Glomerular visceral epithelial cell (primary cell): ENCODE measurements around the gene SPNS1.
"Not testable (repeated sequence)": the region's sequence is repeated elsewhere in the genome, so short reads cannot be mapped to it uniquely, and the experiment has no call there.

Experiments
- DNase-seq: peaks from one replicate; pipeline ENCODE4 v3.0.0-alpha.2; 2016; ENCODE audit errors: extremely low spot score

The SPNS1 gene

DNA sequence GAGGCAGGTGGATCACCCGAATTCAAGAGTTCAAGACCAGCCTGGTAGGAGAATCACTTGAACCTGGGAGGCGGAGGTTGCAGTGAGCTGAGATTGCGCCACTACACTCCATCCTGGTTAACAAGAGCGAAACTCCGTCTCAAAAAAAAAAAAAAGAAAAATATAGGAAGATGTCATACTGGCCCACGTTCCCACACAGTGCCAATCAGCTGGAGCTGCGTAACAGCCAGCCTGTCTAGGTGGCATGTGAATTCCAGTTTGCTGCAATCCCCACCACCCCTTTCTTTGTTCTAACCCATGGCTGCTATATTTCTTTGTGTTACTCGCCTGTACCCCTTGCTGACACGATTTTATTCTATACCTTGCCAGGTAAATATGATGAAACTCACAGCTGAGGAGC is 16.4 kb upstream of the SPNS1 start:
- DNase-seq = no peak

DNA sequence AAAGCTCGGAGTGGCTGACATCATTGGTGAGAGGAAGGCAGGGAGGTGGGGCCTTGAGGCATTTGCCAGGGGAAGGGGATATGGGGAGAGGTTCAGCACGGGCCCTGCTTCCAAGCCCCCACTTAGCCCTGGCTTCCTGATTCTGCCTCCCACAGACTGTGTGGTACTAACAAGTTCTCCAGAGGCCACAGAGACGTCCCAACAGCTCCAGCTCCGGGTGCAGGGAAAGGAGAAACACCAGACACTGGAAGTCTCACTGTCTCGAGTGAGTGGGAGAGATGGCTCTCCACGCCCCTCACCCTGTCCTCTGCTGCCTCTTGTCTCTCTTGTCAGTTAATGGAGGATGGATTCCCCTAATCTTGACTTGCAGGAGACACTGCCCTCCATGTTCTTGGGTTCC is 15.7 kb upstream of the SPNS1 start:
- DNase-seq = no peak

DNA sequence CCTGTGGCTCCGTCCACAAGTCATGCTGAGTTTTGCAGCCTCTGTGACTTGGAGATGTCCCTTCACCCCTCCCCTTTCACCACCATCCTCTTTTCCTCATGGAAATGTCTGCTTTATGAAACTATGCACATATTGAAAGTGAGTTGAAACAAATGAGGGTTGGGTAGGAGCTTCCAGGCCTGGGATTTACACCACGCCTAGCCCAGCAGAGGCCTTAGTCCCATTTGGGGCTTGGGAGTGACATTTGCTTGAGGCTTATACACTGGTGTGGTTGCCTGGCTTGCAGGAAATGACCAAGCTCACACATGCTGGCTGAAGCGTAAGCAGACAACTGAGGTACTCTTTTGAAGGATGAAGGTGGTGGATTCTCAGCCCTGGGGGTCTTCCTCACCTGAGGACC is 10.5 kb upstream of the SPNS1 start:
- DNase-seq = no peak

DNA sequence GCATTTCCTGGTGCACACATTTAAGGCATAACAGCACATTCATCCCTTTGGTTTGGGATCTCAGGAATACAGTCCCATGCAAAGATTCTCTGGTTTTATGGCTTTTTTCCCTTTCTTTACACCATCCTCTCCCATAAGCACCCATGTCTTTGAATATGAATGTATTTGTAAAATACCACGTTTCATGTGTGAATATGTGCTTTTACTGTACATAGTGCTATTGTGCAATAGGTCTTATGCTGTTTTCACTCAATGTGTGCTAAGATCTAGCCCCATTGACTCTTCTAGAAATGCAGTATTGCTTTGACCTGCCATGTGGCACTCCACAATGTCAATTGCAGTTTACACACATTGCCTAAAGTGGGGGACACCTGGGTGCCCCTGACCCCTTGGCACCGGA is 10.1 kb upstream of the SPNS1 start:
- no peak for DNase-seq

DNA sequence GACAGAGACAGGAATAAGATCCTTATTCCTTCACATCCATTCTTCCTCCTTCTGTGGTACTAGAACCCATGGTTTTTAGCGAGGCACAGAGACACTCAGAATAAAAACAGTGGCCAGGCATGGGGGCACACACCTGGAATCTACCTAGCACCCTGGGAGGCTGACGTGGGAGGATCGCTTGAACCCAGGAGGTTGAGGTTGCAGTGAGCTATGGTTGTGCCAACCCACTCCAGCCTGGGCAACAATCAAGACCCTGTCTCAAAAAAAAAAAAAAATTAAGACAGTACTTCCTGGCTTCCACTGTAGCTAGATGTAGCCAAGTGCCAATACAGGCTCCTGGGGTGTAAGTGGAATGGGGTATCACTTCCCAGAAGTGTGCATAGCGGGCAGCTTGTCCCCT is 7.4 kb upstream of the SPNS1 start:
- no peak for DNase-seq

DNA sequence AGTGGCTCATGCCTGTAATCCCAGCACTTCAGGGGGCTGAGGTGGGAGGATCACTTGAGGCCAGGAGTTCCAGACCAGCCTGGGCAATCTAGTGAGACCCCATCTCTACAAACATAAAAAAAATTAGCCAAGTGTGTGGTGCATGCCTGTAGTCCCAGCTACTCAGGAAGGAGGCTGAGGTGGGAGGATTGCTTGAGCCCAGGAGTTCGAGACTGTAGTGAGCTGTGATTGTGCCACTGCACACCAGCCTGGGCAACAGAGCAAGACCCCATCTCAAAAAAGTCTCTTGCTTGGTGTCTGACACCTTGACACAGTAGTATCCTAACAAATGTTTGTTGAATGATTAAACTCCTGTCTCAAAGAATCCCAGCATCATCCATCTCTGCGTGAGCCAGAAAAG is 4.9 kb upstream of the SPNS1 start:
- not testable (repeated sequence) for DNase-seq

DNA sequence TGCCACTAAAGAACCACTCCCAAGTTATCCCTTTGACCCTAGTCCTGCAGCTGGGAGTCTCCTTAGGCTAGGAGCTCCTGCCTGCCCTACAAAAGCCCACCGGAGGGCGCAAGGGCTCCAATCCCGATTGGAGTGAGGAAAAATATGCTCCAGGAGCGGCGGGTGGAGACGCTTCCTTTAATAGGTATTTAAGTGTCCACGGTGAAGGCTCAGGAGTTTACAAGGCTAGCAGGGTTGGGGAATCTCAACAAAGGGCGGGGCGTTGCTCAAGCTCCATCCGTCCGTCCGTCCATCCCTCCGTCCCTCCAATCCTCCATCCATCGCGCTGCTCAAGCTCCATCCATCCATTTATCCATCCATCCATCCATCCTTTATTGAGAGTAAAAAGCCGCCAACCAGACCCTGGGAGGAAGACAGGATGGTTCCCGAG is 556 bp upstream of the SPNS1 start:
- peak; percentile 63 for DNase-seq

DNA sequence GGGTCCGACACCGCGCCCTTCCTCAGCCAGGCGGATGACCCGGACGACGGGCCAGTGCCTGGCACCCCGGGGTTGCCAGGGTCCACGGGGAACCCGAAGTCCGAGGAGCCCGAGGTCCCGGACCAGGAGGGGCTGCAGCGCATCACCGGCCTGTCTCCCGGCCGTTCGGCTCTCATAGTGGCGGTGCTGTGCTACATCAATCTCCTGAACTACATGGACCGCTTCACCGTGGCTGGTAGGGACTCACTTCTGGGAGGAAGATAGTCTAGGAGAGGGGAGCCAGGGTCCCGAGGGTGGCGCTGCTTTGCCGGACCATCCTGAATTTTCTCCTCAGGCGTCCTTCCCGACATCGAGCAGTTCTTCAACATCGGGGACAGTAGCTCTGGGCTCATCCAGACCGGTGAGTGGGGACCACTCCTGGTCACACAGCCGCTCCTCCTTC is 601 bp downstream of the SPNS1 start:
- DNase-seq = no peak

DNA sequence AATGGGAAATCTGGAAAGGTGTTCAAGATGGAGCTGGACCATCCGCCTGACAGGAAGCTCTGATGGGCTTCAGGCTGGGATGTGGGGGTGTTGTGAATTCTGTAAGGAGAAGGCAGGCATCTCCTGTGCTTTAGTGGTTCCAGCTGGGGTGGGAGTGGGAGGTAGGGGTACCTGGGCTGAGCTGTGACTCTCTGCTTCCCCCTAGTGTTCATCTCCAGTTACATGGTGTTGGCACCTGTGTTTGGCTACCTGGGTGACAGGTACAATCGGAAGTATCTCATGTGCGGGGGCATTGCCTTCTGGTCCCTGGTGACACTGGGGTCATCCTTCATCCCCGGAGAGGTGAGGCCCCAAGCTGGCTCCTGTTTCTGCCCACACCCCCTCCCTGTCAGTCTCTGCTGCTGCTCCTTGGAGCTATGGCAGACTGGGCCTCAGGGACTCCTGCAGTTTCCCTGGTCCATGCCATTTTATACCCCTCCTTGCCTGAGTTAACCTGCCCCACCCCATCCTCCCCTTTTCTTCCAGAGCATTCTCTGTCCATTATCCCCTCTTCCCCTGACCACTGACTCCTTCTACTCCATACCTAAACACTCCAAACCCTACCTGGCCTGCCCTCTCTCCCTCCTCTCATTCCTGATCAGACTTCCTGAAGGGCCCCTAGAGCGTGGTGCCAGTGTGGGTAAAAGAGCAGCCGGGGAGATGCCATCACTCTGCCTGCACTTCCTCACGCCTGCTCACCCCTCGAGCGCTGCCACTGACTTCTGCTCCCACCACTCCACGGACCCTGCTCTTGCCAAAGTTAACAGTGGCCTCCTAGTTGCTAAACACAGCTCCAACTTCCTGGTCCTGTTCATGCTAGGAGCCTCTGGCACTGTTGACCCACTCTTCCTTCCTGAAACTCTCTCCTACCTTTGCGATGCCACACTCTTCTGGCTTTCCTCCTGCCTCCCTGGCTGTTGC is 3.4 kb downstream of the SPNS1 start:
- DNase-seq = no peak

DNA sequence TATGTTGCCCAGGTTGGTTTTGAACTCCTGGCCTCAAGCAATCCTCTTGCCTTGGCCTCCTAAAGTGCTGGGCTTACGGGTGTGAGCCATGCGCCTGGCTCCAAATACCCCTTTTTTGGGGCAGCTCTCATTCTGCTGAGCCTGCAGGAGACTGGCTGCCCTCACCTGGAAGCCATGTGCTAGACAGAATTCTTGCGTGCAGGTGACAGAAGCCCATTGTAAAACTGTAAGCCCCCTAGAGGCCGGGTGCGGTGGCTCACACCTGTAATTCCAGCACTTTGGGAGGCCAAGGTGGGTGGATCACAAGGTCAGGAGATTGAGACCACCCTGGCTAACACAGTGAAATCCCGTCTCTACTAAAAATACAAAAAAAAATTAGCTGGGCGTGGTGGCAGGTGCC is 5.8 kb downstream of the SPNS1 start:
- not testable (repeated sequence) for DNase-seq

DNA sequence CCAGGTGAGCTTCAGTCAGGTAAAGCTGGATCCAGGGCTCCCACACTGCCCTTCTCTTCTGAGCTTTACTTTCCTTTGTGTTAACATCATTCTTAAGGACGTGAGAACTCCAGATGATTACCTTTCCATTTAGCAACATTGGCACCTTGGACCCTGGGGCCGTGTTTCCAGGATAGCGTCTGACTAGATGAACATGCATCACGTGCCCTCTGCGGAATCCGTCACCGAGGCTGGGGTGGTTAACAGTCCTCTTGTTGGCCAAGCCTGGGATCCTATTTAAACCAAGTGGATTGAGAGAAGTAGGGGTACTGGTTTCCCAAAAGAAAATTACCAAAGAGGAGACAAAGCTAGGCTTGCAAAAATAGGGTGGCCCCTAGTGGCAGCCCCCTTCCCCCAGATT is 6.4 kb downstream of the SPNS1 start:
- no peak for DNase-seq

DNA sequence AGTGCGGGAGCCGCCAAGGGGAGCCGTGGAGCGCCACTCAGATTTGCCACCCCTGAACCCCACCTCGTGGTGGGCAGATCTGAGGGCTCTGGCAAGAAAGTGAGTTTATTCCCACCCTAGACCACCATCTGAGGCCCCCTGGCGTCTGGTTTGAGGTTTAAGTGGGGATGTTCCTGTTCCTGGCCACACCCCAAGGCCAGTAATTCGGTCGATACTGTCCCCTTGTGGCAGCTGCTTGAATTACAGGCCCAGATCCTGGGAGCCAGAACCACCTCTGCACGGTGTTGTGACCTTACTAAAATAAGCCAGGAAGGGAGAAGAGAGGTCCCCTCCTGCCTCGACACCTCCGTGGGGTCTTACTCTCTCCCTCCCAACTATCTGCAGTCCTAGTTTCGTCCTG is 6.9 kb downstream of the SPNS1 start:
- DNase-seq = peak; percentile 5

DNA sequence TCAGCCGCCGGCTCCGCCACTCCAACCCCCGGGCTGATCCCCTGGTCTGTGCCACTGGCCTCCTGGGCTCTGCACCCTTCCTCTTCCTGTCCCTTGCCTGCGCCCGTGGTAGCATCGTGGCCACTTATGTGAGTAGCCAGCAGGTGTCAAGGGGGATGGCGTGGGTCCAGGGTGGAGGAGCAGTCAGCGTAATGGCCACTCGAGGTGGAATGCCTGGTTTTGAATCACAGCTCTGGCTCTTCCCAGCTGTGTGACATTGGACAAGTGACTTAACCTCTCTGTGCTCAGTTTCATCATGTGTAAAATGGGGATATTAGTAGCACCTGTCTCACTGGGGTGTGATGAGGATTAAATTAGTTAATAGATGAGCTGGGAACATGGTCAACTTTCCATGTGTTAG is 7.8 kb downstream of the SPNS1 start:
- no peak for DNase-seq

DNA sequence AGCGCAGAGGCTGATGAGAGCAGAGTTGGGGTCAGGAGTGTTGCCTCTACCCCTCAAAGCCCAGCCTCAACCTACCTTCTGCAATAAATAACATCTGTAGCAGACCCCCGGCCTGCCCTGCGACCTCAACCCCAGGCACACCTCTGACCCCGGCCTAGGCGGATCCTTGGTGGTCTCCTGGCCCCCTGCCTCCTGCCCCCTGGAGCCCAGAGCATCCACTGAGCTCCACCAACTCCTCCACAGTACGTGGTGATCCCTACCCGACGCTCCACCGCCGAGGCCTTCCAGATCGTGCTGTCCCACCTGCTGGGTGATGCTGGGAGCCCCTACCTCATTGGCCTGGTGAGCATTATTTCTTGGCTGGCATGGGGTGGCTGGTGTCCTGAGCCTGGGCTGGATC is 8.4 kb downstream of the SPNS1 start:
- no peak for DNase-seq

DNA sequence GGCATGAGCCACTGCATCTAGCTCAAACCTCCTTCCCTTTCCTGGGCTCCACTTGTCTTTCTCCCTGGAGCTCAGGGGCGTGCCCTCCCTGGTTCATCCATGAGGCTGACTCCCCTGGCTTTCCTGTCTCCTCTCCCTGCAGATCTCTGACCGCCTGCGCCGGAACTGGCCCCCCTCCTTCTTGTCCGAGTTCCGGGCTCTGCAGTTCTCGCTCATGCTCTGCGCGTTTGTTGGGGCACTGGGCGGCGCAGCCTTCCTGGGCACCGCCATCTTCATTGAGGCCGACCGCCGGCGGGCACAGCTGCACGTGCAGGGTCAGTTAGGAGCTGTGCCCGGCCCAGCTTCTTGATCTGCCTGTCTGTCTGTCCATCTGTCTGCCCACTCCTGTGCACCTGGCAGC is 9.1 kb downstream of the SPNS1 start:
- DNase-seq = no peak

DNA sequence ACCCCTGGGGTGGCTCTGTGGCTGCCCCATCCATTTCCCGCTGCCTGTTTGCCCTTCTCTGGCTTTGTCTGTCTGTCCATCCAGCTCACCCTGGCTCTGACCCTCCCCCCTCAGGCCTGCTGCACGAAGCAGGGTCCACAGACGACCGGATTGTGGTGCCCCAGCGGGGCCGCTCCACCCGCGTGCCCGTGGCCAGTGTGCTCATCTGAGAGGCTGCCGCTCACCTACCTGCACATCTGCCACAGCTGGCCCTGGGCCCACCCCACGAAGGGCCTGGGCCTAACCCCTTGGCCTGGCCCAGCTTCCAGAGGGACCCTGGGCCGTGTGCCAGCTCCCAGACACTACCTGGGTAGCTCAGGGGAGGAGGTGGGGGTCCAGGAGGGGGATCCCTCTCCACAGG is 9.5 kb downstream of the SPNS1 start:
- no peak for DNase-seq

DNA sequence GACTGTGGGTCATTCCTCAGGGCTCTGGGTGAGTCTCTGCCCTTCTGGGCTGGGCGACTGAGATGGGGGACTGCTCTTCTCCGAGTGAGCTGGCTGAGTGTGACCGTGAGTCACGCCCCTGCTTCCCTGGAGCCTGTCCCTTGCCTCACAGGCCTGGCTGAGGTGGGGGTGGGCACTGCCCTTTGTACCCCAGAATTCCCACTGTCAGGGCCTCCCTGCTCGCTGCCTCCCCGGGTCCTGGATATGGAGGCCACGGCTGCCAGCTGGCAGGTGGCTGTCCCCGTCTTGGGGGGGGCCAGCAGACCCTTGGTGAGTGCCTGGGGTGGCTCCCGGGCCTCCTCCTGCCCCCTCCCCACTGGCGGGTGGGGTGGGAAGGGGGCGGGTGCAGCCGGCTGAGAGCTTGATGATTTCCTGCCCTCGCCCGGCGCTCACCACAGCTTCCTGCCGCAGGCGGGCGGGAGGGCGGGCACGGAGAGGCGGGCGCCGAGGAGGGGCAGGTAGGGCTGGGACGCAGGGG is 10.1 kb downstream of the SPNS1 start, which contains the start of gene LAT:
LAT (plus strand) TSS at position 434 of the 517 bp plus-strand sequence. CDS start 366 bp downstream, outside the sequence.
- DNase-seq = no peak

DNA sequence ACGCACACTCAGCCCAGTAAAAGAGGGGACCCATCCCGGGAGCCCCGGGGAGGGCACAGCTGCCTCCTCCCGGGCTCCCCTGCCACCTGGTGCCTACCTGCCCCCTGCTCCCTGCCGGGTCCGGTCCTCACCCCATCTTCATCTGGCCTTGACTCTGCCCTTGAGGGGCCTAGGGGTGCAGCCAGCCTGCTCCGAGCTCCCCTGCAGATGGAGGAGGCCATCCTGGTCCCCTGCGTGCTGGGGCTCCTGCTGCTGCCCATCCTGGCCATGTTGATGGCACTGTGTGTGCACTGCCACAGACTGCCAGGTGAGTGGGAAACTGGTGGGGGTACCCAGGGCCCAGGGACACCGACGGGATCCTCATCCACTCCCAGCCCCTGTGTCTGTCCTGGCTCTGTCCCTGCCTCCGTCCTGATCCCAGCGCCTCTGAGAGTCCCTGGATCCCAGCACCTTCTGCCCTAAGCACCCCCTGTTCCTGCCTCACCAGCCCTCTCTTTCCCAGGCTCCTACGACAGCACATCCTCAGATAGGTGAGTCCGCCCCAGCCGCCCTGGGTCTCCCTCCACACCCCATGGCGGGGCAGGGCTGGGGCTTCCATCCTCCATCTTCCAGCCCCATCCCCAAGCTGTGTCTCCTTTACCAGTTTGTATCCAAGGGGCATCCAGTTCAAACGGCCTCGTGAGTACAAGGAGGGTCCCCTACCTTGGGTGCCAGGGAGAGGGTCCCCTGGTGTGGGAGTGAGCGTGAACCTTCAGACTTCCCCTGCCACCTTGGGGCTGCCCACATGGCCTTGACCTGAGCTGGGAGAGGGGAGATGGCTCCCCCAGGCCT is 10.8 kb downstream of the SPNS1 start:
- DNase-seq = no peak

DNA sequence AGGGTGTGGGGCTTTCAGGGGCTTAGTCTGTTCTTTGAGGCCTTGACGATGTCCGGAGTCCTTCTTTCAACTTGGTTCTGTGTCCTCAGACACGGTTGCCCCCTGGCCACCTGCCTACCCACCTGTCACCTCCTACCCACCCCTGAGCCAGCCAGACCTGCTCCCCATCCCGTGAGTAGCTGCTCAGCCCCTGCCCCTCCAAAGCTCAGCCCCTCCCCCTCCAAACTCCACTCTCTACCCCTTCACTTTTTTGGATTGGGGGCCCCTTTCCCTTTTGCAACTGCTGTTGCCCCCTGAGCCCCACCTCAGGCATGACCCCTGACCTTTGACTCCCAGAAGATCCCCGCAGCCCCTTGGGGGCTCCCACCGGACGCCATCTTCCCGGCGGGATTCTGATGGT is 11.5 kb downstream of the SPNS1 start:
- DNase-seq = no peak

DNA sequence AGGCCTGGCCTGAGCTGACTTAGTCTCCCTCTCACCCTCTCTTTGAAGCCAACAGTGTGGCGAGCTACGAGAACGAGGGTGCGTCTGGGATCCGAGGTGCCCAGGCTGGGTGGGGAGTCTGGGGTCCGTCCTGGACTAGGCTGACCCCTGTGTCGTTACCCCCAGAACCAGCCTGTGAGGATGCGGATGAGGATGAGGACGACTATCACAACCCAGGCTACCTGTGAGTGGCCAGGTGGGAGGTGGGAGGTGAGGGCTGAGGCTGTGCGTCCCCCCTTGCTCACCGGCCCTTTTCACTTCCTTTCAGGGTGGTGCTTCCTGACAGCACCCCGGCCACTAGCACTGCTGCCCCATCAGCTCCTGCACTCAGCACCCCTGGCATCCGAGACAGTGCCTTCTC is 11.9 kb downstream of the SPNS1 start:
- no peak for DNase-seq

DNA sequence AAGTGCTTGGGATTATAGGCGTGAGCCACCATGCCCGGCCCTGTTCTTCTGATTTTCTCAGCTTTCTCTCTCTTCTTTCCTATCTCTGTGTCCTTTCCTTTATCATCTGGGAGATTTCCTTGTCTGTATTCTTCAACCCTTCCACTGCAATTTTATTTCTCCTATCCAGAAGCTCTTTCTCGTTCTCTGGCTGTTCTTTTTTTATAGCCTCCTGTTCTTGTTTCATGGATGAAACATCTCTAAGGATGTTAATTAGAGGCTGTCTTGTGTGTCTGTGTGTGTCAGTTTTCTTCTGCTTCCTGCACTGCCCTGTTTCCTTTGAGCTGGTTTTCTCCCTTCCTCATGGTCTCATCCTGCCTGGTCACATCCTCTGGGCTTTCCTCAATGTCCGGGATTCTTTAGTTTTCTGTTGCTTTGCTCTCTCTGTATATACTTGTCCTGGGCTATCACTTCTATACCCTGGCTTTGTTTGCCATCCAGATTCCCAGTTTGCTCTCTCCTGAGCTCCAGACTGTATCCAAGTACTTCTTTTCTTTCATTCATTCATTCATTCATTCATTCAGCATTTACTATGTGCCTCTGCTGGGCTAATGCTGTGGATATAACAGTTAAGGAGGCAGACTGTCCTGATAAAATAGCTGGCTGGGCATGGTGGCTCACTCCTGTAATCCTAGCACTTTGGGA is 12.7 kb downstream of the SPNS1 start:
- no peak for DNase-seq

DNA sequence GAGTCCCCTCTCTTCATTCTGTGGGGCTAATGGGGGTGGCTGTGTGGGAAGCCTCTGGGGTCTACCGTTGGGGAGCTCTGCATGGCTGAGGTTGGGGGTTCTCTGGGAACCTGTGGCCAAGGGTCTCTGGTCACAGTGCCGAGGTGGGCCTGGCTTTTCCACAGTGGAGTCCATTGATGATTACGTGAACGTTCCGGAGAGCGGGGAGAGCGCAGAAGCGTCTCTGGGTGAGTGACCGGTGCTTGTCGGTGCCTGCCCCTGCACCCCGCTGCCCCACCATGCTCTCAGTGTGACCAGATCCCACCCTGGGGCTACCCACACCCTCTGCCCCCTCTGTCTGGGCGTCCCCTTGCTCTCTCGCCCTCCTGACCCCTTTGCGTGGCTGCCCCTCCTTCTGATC is 14.8 kb downstream of the SPNS1 start:
- no peak for DNase-seq
